ENCODE data around the gene KCNMB1.

Gene KCNMB1

GRCh38 chr5:170388818-170389549, at the start of gene KCNMB1:
Gene KCNMB1 (minus strand): TSS chr5:170389367. CDS start chr5:170385447, 3,920 bp downstream.
- DNase-seq (ENCODE audit: low read depth) = no peak

- DNase-seq (ENCODE audit: low read depth) = no peak
These were observed 49.4 kb upstream of the KCNMB1 start for GRCh38 chr5:170438581-170438980.

- no peak for DNase-seq (ENCODE audit: low read depth)
These were observed 48.6 kb upstream of the KCNMB1 start for GRCh38 chr5:170437621-170438375.

GRCh38 chr5:170436335-170436734, 47.2 kb upstream of the KCNMB1 start:
- no peak for DNase-seq (ENCODE audit: low read depth)

GRCh38 chr5:170434966-170435605, 45.9 kb upstream of the KCNMB1 start:
- DNase-seq (ENCODE audit: low read depth) = peak; percentile 20

GRCh38 chr5:170432669-170433068, 43.5 kb upstream of the KCNMB1 start:
- DNase-seq (ENCODE audit: low read depth) = no peak

GRCh38 chr5:170431571-170431970, 42.4 kb upstream of the KCNMB1 start:
- DNase-seq (ENCODE audit: low read depth) = no peak

- no peak for DNase-seq (ENCODE audit: low read depth)
These were observed 41.8 kb upstream of the KCNMB1 start for GRCh38 chr5:170430866-170431437.

GRCh38 chr5:170430256-170430655, 41.1 kb upstream of the KCNMB1 start:
- DNase-seq (ENCODE audit: low read depth) = no peak

- no peak for DNase-seq (ENCODE audit: low read depth)
These were observed 39.8 kb upstream of the KCNMB1 start for GRCh38 chr5:170429014-170429413.

- no peak for DNase-seq (ENCODE audit: low read depth)
These were observed 38.6 kb upstream of the KCNMB1 start for GRCh38 chr5:170427672-170428236.

GRCh38 chr5:170426786-170427185, 37.6 kb upstream of the KCNMB1 start:
- DNase-seq (ENCODE audit: low read depth) = no peak

- DNase-seq (ENCODE audit: low read depth) = no peak
These were observed 37.1 kb upstream of the KCNMB1 start for GRCh38 chr5:170426149-170426767.

GRCh38 chr5:170425731-170426130, 36.6 kb upstream of the KCNMB1 start:
- DNase-seq (ENCODE audit: low read depth) = no peak

GRCh38 chr5:170424629-170425028, 35.5 kb upstream of the KCNMB1 start:
- DNase-seq (ENCODE audit: low read depth) = no peak

- no peak for DNase-seq (ENCODE audit: low read depth)
These were observed 34.5 kb upstream of the KCNMB1 start for GRCh38 chr5:170423692-170424091.

GRCh38 chr5:170421826-170422225, 32.7 kb upstream of the KCNMB1 start:
- DNase-seq (ENCODE audit: low read depth) = no peak

- DNase-seq (ENCODE audit: low read depth) = peak; percentile 20
These were observed 31.7 kb upstream of the KCNMB1 start for GRCh38 chr5:170420806-170421412.

GRCh38 chr5:170419643-170420042, 30.5 kb upstream of the KCNMB1 start:
- no peak for DNase-seq (ENCODE audit: low read depth)

GRCh38 chr5:170418736-170419135, 29.6 kb upstream of the KCNMB1 start:
- DNase-seq (ENCODE audit: low read depth) = no peak

GRCh38 chr5:170416526-170416925, 27.4 kb upstream of the KCNMB1 start:
- no peak for DNase-seq (ENCODE audit: low read depth)
